AG09309 (cell line): ENCODE measurements around the gene ARHGEF37.
"Not testable (repeated sequence)": the region's sequence is repeated elsewhere in the genome, so short reads cannot be mapped to it uniquely, and the experiment has no call there.

Source experiments
- DNase-seq: peaks from one replicate; pipeline ENCODE4 v3.0.0-alpha.2; 2010; ENCODE audit warnings: low read depth
- H3K4me3 ChIP-seq: 2 replicates; pipeline ENCODE4 v1.5.1; 2011; ENCODE audit warnings: mild to moderate bottlenecking, low read depth, low read length, moderate library complexity; ENCODE audit not compliant: control insufficient read depth
- CTCF ChIP-seq: IDR thresholded peaks from 2 replicates; pipeline ENCODE4 v1.5.1; 2011; ENCODE audit warnings: mild to moderate bottlenecking, low read depth, low read length, inconsistent platforms; ENCODE audit not compliant: insufficient read depth, control insufficient read depth; ENCODE audit errors: missing control alignments

ARHGEF37 gene

GRCh38 chr5:149666212-149666852 lies 85.0 kb downstream of the ARHGEF37 start:
- no peak overlapping the region for H3K4me3 ChIP-seq
- DNase-seq: no peak
- TF ChIP-seq CTCF: no peak

GRCh38 chr5:149667084-149667828 lies 86.0 kb downstream of the ARHGEF37 start:
- TF ChIP-seq CTCF: peak; percentile 73
- DNase-seq: no peak

GRCh38 chr5:149667829-149668330 lies 86.6 kb downstream of the ARHGEF37 start:
- DNase-seq: no peak
- no peak for TF ChIP-seq CTCF
- no peak overlapping the region for H3K4me3 ChIP-seq

More at GRCh38 chr5:149667084-149667828, 86.0 kb downstream of the ARHGEF37 start:
- no peak overlapping the region for H3K4me3 ChIP-seq

- DNase-seq, H3K4me3 ChIP-seq: not testable (repeated sequence)
These were observed 88.0 kb downstream of the ARHGEF37 start for GRCh38 chr5:149669273-149669672.

GRCh38 chr5:149671544-149671943 lies 90.2 kb downstream of the ARHGEF37 start:
- TF ChIP-seq CTCF: no peak
- no peak overlapping the region for H3K4me3 ChIP-seq
- no peak for DNase-seq

- no peak for TF ChIP-seq CTCF
- H3K4me3 ChIP-seq: no peak overlapping the region
- no peak for DNase-seq
These were observed 91.6 kb downstream of the ARHGEF37 start for GRCh38 chr5:149672701-149673476.

- no peak overlapping the region for H3K4me3 ChIP-seq
- DNase-seq: no peak
- TF ChIP-seq CTCF: no peak
These were observed 93.4 kb downstream of the ARHGEF37 start for GRCh38 chr5:149674686-149675085.
